MM.1S (cell line): ENCODE results near the gene SLC46A2.

ENCODE experiments used
- EZH2phosphoT487 ChIP-seq: fragments of 300-600 bp; sonication (generic); IDR thresholded peaks from 2 replicates; pipeline ENCODE4 v1.6.1; 2018; ENCODE audit warnings: antibody characterized with exemption, low read length
- TF ChIP-seq, protein P1 (sequence below): fragments of 300-600 bp; sonication (generic); IDR thresholded peaks from 2 replicates; pipeline ENCODE4 v1.5.1; 2016; ENCODE audit warnings: antibody characterized with exemption, low read length, mixed read lengths

DNA sequence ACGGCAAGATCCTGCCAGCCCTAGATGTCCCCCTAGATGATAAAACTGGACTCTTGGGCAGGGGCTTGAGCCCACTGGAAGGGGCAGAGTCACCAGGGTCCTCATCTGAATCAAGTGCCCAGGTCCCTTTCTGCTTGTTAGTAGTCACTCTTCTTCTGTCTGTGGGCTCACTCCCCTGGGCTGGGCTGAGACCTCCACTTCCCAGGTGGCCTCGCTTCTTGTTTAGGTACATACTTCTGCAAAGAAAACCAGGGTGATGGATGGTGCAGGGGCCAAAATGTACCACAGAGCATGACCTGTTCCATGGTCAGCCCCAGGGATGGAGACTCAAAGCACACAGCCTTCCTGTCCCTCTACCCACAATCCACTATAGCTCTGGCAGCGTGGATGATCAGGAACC is 845 bp upstream of the SLC46A2 start:
- TF ChIP-seq, protein P1, sequence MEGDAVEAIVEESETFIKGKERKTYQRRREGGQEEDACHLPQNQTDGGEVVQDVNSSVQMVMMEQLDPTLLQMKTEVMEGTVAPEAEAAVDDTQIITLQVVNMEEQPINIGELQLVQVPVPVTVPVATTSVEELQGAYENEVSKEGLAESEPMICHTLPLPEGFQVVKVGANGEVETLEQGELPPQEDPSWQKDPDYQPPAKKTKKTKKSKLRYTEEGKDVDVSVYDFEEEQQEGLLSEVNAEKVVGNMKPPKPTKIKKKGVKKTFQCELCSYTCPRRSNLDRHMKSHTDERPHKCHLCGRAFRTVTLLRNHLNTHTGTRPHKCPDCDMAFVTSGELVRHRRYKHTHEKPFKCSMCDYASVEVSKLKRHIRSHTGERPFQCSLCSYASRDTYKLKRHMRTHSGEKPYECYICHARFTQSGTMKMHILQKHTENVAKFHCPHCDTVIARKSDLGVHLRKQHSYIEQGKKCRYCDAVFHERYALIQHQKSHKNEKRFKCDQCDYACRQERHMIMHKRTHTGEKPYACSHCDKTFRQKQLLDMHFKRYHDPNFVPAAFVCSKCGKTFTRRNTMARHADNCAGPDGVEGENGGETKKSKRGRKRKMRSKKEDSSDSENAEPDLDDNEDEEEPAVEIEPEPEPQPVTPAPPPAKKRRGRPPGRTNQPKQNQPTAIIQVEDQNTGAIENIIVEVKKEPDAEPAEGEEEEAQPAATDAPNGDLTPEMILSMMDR: no peak
- no peak for TF ChIP-seq EZH2phosphoT487
